Measurements from ENCODE around the gene TIAL1. TPM values are rescaled to one million over a fixed set of nuclear protein-coding genes. Genes with fewer than 3 reads are reported as not detected.

TIAL1 gene
- total and polyA plus RNA-seq, 2 of the 13 experiments (the other 11 are each of a cell fraction or from before 2014, with no cell fraction given): 31.5 to 148 TPM

GRCh38 chr10:119596537-119597404 lies at the start of gene TIAL1 (continued):
- TF ChIP-seq HNF1B (CRISPR knock-in tag; IDR thresholded peaks at IDR 0.05) (peak; percentile 56), ZNF431 (CRISPR knock-in tag; IDR thresholded peaks at IDR 0.05; ENCODE audit: borderline replicate concordance, low read depth) (peak; percentile 53; the same call in 1 of the 2 replicates), THRA (CRISPR knock-in tag; IDR thresholded peaks at IDR 0.05; ENCODE audit: borderline replicate concordance) (no peak; the same call in 1 of the 2 replicates), ZNF674 (CRISPR knock-in tag; IDR thresholded peaks at IDR 0.05; ENCODE audit: low read depth) (no peak), MTA3 (CRISPR knock-in tag; IDR thresholded peaks at IDR 0.05) (no peak), ZSCAN9 (CRISPR knock-in tag; IDR thresholded peaks at IDR 0.05; ENCODE audit: borderline replicate concordance) (peak; percentile 66; the same call in 1 of the 2 replicates), RAD51 (IDR thresholded peaks at IDR 0.05; ENCODE audit: borderline replicate concordance) (no peak; the same call in 1 of the 2 replicates), PRPF4 (IDR thresholded peaks at IDR 0.05; ENCODE audit: low read depth, low read length, poor library complexity, severe bottlenecking) (no peak), ZNF383 (CRISPR knock-in tag; IDR thresholded peaks at IDR 0.05; ENCODE audit: borderline replicate concordance) (no peak), ZNF362 (CRISPR knock-in tag; IDR thresholded peaks at IDR 0.05; ENCODE audit: borderline replicate concordance) (no peak), ZNF496 (CRISPR knock-in tag; IDR thresholded peaks at IDR 0.05; ENCODE audit: insufficient replicate concordance) (no peak), SRSF9 (IDR thresholded peaks at IDR 0.05; ENCODE audit: borderline replicate concordance, insufficient read depth, low read depth, low read length, poor library complexity, severe bottlenecking) (no peak), SNAPC4 (CRISPR knock-in tag; IDR thresholded peaks at IDR 0.05) (peak; percentile 91), GLI4 (CRISPR knock-in tag; IDR thresholded peaks at IDR 0.05; ENCODE audit: borderline replicate concordance) (0 out of 2 replicates have a peak, but pooled peaks have one; percentile 54), HMG20B (CRISPR knock-in tag; conservative IDR thresholded peaks at IDR 0.05) (0 out of 2 replicates have a peak, but pooled peaks have one; percentile 36), TCF7L2 (IDR thresholded peaks at IDR 0.05; ENCODE audit: low read depth, low read length) (no peak), ZNF430 (CRISPR knock-in tag; IDR thresholded peaks at IDR 0.05) (peak; percentile 64; the same call in 1 of the 2 replicates), ADNP (CRISPR knock-in tag; IDR thresholded peaks at IDR 0.05) (no peak)

Data from HepG2 (cell line).